WTC11 (cell line): ENCODE results near the gene THOC5. TPM values are rescaled to one million over a fixed set of nuclear protein-coding genes. Genes with fewer than 3 reads are reported as not detected.
"Not testable (repeated sequence)": the region's sequence is repeated elsewhere in the genome, so short reads cannot be mapped to it uniquely, and the experiment has no call there.

Experiments used
- ATAC-seq: fragments of 200-7000 bp; cut with Tn5 transposase; 2 replicates; pipeline ENCODE4 v1.10.0; 2021; ENCODE audit warnings: mild to moderate bottlenecking, moderate library complexity
- CTCF ChIA-PET: fragments of 300-600 bp; sonication (Branson Sonifier 250); formaldehyde crosslinking; loops from one replicate; lab custom pipeline; 2021; ENCODE audit warnings: antibody characterized with exemption; lab: Charles Lee
- POLR2A ChIA-PET: fragments of 350-600 bp; sonication (Branson Sonifier 250); formaldehyde crosslinking; loops from one replicate; lab custom pipeline; 2021; ENCODE audit warnings: antibody characterized with exemption; lab: Charles Lee
- DNase-seq: peaks from one replicate; pipeline ENCODE4 v3.0.0; 2021; ENCODE audit warnings: low spot score
- H3K27ac Mint-ChIP-seq: 2 replicates; pipeline ENCODE4 v1.8.0; 2021; ENCODE audit warnings: mixed read lengths
- H3K27me3 Mint-ChIP-seq: 2 replicates; pipeline ENCODE4 v1.8.0; 2021; ENCODE audit warnings: low read depth, mild to moderate bottlenecking, moderate library complexity, mixed read lengths
- H3K36me3 Mint-ChIP-seq: 2 replicates; pipeline ENCODE4 v1.8.0; 2021; ENCODE audit warnings: mixed read lengths
- H3K4me1 Mint-ChIP-seq: 2 replicates; pipeline ENCODE4 v1.8.0; 2022; ENCODE audit warnings: mixed read lengths
- H3K4me3 Mint-ChIP-seq: 2 replicates; pipeline ENCODE4 v1.8.0; 2021; ENCODE audit warnings: mild to moderate bottlenecking, moderate library complexity, mixed read lengths
- H3K9me3 Mint-ChIP-seq: 2 replicates; pipeline ENCODE4 v1.8.0; 2021; ENCODE audit warnings: mixed read lengths
- ATF1 ChIP-seq: sonication (generic); formaldehyde crosslinking; IDR thresholded peaks from 2 replicates; pipeline ENCODE4 v1.8.1; 2023; ENCODE audit warnings: mild to moderate bottlenecking, moderate library complexity, missing genetic modification reagents
- CDX4 ChIP-seq: fragments of 250-450 bp; sonication (Bioruptor Pico); IDR thresholded peaks from 2 replicates; pipeline ENCODE4 v1.9.0; 2021; ENCODE audit warnings: moderate library complexity, mild to moderate bottlenecking, inconsistent platforms, borderline replicate concordance
- CREM ChIP-seq: sonication (generic); formaldehyde crosslinking; IDR thresholded peaks from 2 replicates; pipeline ENCODE4 v1.8.1; 2022; ENCODE audit warnings: mild to moderate bottlenecking, missing genetic modification reagents, moderate library complexity
- CTCF ChIP-seq: fragments of 200-600 bp; IDR thresholded peaks from 2 replicates; pipeline ENCODE4 v1.8.0; 2022; ENCODE audit warnings: antibody characterized with exemption
- EMX1 ChIP-seq: fragments of 250-450 bp; sonication (Bioruptor Pico); IDR thresholded peaks from 2 replicates; pipeline ENCODE4 v1.8.0; 2021; ENCODE audit warnings: mild to moderate bottlenecking
- ERG ChIP-seq: fragments of 250-450 bp; sonication (Bioruptor Pico); IDR thresholded peaks from 2 replicates; pipeline ENCODE4 v1.8.0; 2021; ENCODE audit warnings: mild to moderate bottlenecking
- FOXJ3 ChIP-seq: sonication (generic); formaldehyde crosslinking; IDR thresholded peaks from 2 replicates; pipeline ENCODE4 v1.9.0; 2021; ENCODE audit warnings: missing genetic modification reagents, mild to moderate bottlenecking, borderline replicate concordance
- GRHL2 ChIP-seq: fragments of 250-450 bp; sonication (Bioruptor Pico); IDR thresholded peaks from 2 replicates; pipeline ENCODE4 v1.8.0; 2022; ENCODE audit warnings: mild to moderate bottlenecking, moderate library complexity; ENCODE audit not compliant: insufficient replicate concordance, severe bottlenecking
- IRF2 ChIP-seq: sonication (generic); formaldehyde crosslinking; IDR thresholded peaks from 2 replicates; pipeline ENCODE4 v1.8.0; 2022; ENCODE audit warnings: low read depth, missing genetic modification reagents, borderline replicate concordance
- MXD4 ChIP-seq: fragments of 250-450 bp; sonication (Bioruptor Pico); IDR thresholded peaks from 2 replicates; pipeline ENCODE4 v1.8.0; 2021; ENCODE audit warnings: mild to moderate bottlenecking, moderate library complexity, borderline replicate concordance
- NFATC4 ChIP-seq: fragments of 250-450 bp; sonication (Bioruptor Pico); IDR thresholded peaks from 2 replicates; pipeline ENCODE4 v1.9.0; 2021; ENCODE audit warnings: mild to moderate bottlenecking
- RELA ChIP-seq: sonication (generic); formaldehyde crosslinking; IDR thresholded peaks from 2 replicates; pipeline ENCODE4 v1.8.1; 2022; ENCODE audit warnings: missing genetic modification reagents, mild to moderate bottlenecking, borderline replicate concordance
- RORB ChIP-seq: fragments of 250-450 bp; sonication (Bioruptor Pico); IDR thresholded peaks from 2 replicates; pipeline ENCODE4 v1.9.0; 2021; ENCODE audit warnings: mild to moderate bottlenecking
- SOX15 ChIP-seq: fragments of 250-450 bp; sonication (Bioruptor Pico); IDR thresholded peaks from 2 replicates; pipeline ENCODE4 v1.9.0; 2021; ENCODE audit warnings: mild to moderate bottlenecking
- TEAD4 ChIP-seq: sonication (generic); formaldehyde crosslinking; IDR thresholded peaks from 2 replicates; pipeline ENCODE4 v1.8.0; 2022; ENCODE audit warnings: mild to moderate bottlenecking, missing genetic modification reagents
- ZBTB43 ChIP-seq: sonication (generic); formaldehyde crosslinking; IDR thresholded peaks from 2 replicates; pipeline ENCODE4 v1.8.1; 2023; ENCODE audit warnings: mild to moderate bottlenecking, missing genetic modification reagents
- ZNF281 ChIP-seq: sonication (generic); formaldehyde crosslinking; IDR thresholded peaks from 2 replicates; pipeline ENCODE4 v1.8.0; 2023; ENCODE audit warnings: mild to moderate bottlenecking, missing genetic modification reagents
- ZNF423 ChIP-seq: fragments of 250-450 bp; sonication (Bioruptor Pico); IDR thresholded peaks from 2 replicates; pipeline ENCODE4 v2.1.2; 2022; ENCODE audit warnings: mild to moderate bottlenecking, moderate library complexity
- ZNF532 ChIP-seq: fragments of 250-450 bp; sonication (Bioruptor Pico); IDR thresholded peaks from 2 replicates; pipeline ENCODE4 v1.9.0; 2021; ENCODE audit warnings: mild to moderate bottlenecking, borderline replicate concordance
- total RNA-seq: library from RNA; stranded (reverse); gene quantifications from 3 replicates; pipeline ENCODE4 v1.2.3, GENCODE V29; 2021
- TF ChIP-seq, protein P1 (sequence below): sonication (generic); formaldehyde crosslinking; IDR thresholded peaks from 2 replicates; pipeline ENCODE4 v1.8.1; 2022; ENCODE audit warnings: low read depth, missing genetic modification reagents, borderline replicate concordance

The THOC5 gene
- total RNA-seq, 1 experiment from 2014 or later = 51.2 TPM

DNA sequence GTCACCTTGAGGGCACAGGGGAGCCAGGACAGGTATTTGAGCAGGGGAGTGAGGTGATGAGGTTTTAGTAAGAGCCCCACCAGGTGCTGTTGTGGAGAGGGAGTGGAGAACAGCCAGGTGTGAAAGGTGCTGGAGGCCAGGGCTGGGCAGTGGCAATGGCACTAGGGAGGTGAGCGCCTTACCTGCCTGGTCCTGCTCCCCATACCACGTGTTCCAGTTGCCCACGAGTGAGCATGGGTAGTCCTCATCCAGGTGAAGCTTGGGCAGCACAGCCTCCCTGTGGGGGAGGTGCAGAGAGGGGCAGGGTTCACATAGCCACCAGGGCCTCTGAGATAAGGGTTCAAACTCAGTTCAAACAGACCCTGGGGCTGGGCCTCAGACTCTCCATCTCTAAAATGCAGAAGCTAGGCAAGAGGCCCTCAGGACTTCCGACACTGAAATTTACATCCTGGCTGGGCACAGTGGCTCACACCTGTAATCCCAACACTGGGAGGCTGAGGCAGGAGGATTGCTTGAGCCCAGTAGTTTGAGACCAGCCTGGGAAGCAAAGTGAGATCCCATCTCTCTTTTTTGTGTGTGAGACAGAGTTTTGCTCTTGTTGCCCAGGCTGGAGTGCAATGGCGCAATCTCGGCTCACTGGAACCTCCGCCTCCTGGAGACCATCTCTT lies 15.6 kb upstream of the THOC5 start:
- no peak overlapping the region for H3K4me3 Mint-ChIP-seq
- no peak overlapping the region for H3K27ac Mint-ChIP-seq
- no peaks in the 10 kb centered on the region for H3K27me3 Mint-ChIP-seq
- peaks cover 41% of the 10 kb centered on the region for H3K36me3 Mint-ChIP-seq
- H3K9me3 Mint-ChIP-seq = no peaks in the 10 kb centered on the region
- H3K4me1 Mint-ChIP-seq = no peaks in the 10 kb centered on the region
- DNase-seq (no peak), ATAC-seq (no peak)
- TF ChIP-seq NFATC4 (CRISPR knock-in tag) = no peak
- TF ChIP-seq IRF2 (CRISPR knock-in tag) = no peak
- no peak for TF ChIP-seq RORB (CRISPR knock-in tag)
- no peak for TF ChIP-seq SOX15
- TF ChIP-seq, protein P1, sequence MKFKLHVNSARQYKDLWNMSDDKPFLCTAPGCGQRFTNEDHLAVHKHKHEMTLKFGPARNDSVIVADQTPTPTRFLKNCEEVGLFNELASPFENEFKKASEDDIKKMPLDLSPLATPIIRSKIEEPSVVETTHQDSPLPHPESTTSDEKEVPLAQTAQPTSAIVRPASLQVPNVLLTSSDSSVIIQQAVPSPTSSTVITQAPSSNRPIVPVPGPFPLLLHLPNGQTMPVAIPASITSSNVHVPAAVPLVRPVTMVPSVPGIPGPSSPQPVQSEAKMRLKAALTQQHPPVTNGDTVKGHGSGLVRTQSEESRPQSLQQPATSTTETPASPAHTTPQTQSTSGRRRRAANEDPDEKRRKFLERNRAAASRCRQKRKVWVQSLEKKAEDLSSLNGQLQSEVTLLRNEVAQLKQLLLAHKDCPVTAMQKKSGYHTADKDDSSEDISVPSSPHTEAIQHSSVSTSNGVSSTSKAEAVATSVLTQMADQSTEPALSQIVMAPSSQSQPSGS = no peak
- no peak for TF ChIP-seq ATF1 (CRISPR knock-in tag)
- no peak for TF ChIP-seq GRHL2 (CRISPR knock-in tag)
- no peak for TF ChIP-seq CTCF
- no peak for TF ChIP-seq CREM
- no peak for TF ChIP-seq ZBTB43 (CRISPR knock-in tag)
- TF ChIP-seq TEAD4 (CRISPR knock-in tag) = no peak
- no peak for TF ChIP-seq EMX1 (CRISPR knock-in tag)
- ChIA-PET POLR2A (no interaction called here), CTCF (no interaction called here)

- DNase-seq = no peak
- no peak overlapping the region for H3K27ac Mint-ChIP-seq
- ATAC-seq = no peak
- peaks cover 50% of the 10 kb centered on the region for H3K36me3 Mint-ChIP-seq
- ChIA-PET POLR2A (no interaction called here), CTCF (no interaction called here)
- H3K4me3 Mint-ChIP-seq = no peak overlapping the region
- no peaks in the 10 kb centered on the region for H3K9me3 Mint-ChIP-seq
- TF ChIP-seq ZNF281 (CRISPR knock-in tag) (no peak), FOXJ3 (CRISPR knock-in tag) (no peak), ERG (CRISPR knock-in tag) (no peak), RELA (no peak), TEAD4 (CRISPR knock-in tag) (no peak), ZNF532 (no peak), ZNF423 (CRISPR knock-in tag) (no peak), MXD4 (CRISPR knock-in tag) (no peak), CDX4 (no peak)
- H3K4me1 Mint-ChIP-seq = no peaks in the 10 kb centered on the region
- H3K27me3 Mint-ChIP-seq = no peaks in the 10 kb centered on the region
Measured at GRCh38 chr22:29567338-29567737, 13.8 kb upstream of the THOC5 start.

GRCh38 chr22:29566513-29566912 lies 13.0 kb upstream of the THOC5 start:
- H3K27ac Mint-ChIP-seq, ATAC-seq, POLR2A ChIA-PET, CTCF ChIA-PET, H3K9me3 Mint-ChIP-seq, DNase-seq, H3K4me3 Mint-ChIP-seq, H3K4me1 Mint-ChIP-seq, H3K27me3 Mint-ChIP-seq: not testable (repeated sequence)
- peaks cover 58% of the 10 kb centered on the region for H3K36me3 Mint-ChIP-seq
